ENCODE data around the gene VWF. TPM values are rescaled to one million over a fixed set of nuclear protein-coding genes. Genes with fewer than 3 reads are reported as not detected.

Gene VWF
- total and polyA plus RNA-seq, 2 of the 4 experiments (the other 2 are of a cell fraction): under 0.01 to 0.09 TPM

DNA sequence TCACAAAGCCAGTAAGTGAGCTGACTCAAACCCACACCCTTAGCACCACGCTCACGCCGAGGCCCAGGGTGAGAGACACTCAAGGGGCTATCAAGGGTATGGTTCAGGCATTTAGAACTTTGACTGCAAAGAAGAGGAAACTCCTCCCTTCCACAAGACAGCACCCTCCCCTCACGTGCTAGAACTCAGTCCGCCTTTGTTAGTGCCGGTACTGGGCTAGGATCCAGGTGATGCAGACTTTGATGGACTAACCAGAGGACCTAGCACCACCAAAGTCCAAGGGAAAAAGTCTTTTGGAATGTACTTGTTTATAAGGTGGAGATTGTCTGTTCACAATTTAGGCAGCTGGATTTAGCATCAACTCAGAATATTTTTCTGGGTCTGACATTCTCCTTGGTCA is 33.7 kb downstream of the VWF start:
- peak overlapping the region; percentile 71 for H2BK120ac ChIP-seq (ENCODE audit: low read depth, low read length)
- peak; percentile 90 for DNase-seq
- H2AK9ac ChIP-seq (replicated peaks; ENCODE audit: low read depth, low read length, poor library complexity): peak overlapping the region; percentile 17
- POLR2A ChIA-PET (ENCODE audit: unreplicated experiment): interaction anchor here (0.6 kb wide), 1 partner anchor 191 kb away, joined by 6 read pairs; no protein-coding TSS in a partner anchor
- peak overlapping the region; percentile 67; the same call in 1 of the 2 replicates for H2BK20ac ChIP-seq (ENCODE audit: low read depth, low read length)
- ATAC-seq (ENCODE audit: low read depth): peak; percentile 16
- H3K4ac ChIP-seq (ENCODE audit: low read depth, low read length): peak overlapping the region; percentile 76
- intact Hi-C loops (cut with micrococcal nuclease): no loop called here
- CTCF ChIA-PET: interaction anchor here (0.6 kb wide), 1 partner anchor 12 kb away, joined by 3 read pairs; no protein-coding TSS in a partner anchor
- no TSS peak for BruUV-seq (replicated peaks)
- dilution Hi-C loops (cut with HindIII; ENCODE audit: low sequenced_read_pairs, unreplicated experiment): no loop called here
- H3K4me1 ChIP-seq (ENCODE audit: control insufficient read depth, insufficient read depth, low read length): peaks cover 28% of the 10 kb centered on the region
- H3K36me3 ChIP-seq (ENCODE audit: control insufficient read depth, insufficient read depth, low read length): no peaks in the 10 kb centered on the region
- 72% methylated on average over 3 of the region's 6 CpGs; no CpG with 5 or more reads in 1 of the 2 experiments for WGBS, 2 experiments (ENCODE audit: extremely low coverage in 2 of 2, insufficient read length in 1 of 2)
- no peak overlapping the region for H3K4me3 ChIP-seq (ENCODE audit: insufficient read depth, low read depth, low read length)
- peak overlapping the region; percentile 33; the same call in 1 of the 2 replicates for H3K27ac ChIP-seq (ENCODE audit: insufficient read depth, low read length)
- H3K4me2 ChIP-seq (ENCODE audit: low read depth, low read length): no peak overlapping the region
- H3K9me1 ChIP-seq (ENCODE audit: insufficient read depth, low read length): peaks cover 38% of the 10 kb centered on the region
- peak overlapping the region in 1 of 2 experiments; percentile 45; a peak in 1 of 4 replicates for H4K8ac ChIP-seq (ENCODE audit: low read depth in 2 of 2, low read length in 2 of 2)
- no peak overlapping the region for H3K56ac ChIP-seq (ENCODE audit: extremely low read depth, insufficient read depth, low read length)
- H3K18ac ChIP-seq (ENCODE audit: low read depth, low read length): peak overlapping the region; percentile 30; the same call in 1 of the 2 replicates
- no peaks in the 10 kb centered on the region for H3K79me1 ChIP-seq (ENCODE audit: low read depth in 1 of 2, low read length in 2 of 2)
- peak overlapping the region; percentile 49; the same call in 2 of the 3 replicates for H2BK15ac ChIP-seq (ENCODE audit: low read depth, low read length)
- no peak overlapping the region for H2AFZ ChIP-seq (replicated peaks; ENCODE audit: low read length, poor library complexity)
- H3K14ac ChIP-seq (replicated peaks; ENCODE audit: low read depth, low read length): peak overlapping the region; percentile 48; the same call in 1 of the 2 replicates
- peak overlapping the region; percentile 14 for H4K91ac ChIP-seq (ENCODE audit: insufficient read depth, low read depth, low read length)
- TF ChIP-seq RCOR1 (IDR thresholded peaks at IDR 0.05; ENCODE audit: insufficient replicate concordance, low read length): no peak
- TF ChIP-seq FOS (IDR thresholded peaks at IDR 0.05; ENCODE audit: low read depth, low read length): no peak
- TF ChIP-seq MXI1 (IDR thresholded peaks at IDR 0.05; ENCODE audit: borderline replicate concordance, low read depth, low read length): no peak
- peak; percentile 95 for TF ChIP-seq BHLHE40 (IDR thresholded peaks at IDR 0.05; ENCODE audit: low read depth, low read length)
- TF ChIP-seq, protein P1, sequence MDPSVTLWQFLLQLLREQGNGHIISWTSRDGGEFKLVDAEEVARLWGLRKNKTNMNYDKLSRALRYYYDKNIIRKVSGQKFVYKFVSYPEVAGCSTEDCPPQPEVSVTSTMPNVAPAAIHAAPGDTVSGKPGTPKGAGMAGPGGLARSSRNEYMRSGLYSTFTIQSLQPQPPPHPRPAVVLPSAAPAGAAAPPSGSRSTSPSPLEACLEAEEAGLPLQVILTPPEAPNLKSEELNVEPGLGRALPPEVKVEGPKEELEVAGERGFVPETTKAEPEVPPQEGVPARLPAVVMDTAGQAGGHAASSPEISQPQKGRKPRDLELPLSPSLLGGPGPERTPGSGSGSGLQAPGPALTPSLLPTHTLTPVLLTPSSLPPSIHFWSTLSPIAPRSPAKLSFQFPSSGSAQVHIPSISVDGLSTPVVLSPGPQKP (IDR thresholded peaks at IDR 0.05; ENCODE audit: borderline replicate concordance, low read depth, low read length): no peak
- no peak for TF ChIP-seq POLR2A (IDR thresholded peaks at IDR 0.05; ENCODE audit: low read depth, low read length)
- no peaks in the 10 kb centered on the region for H4K20me1 ChIP-seq (ENCODE audit: insufficient read depth, low read length)
- peak overlapping the region; percentile 74 for H2AK5ac ChIP-seq (ENCODE audit: low read depth, low read length)
- no peaks in the 10 kb centered on the region for H3K9me3 ChIP-seq (ENCODE audit: control insufficient read depth, insufficient read depth, low read length)
- no peak overlapping the region for H4K5ac ChIP-seq (ENCODE audit: low read depth, low read length)
- no peak overlapping the region for H3K9ac ChIP-seq (ENCODE audit: low read depth, low read length)
- in situ Hi-C loops (cut with MboI; ENCODE audit: low sequenced_read_pairs): no loop called here
- H2BK5ac ChIP-seq (ENCODE audit: low read depth, low read length, poor library complexity, severe bottlenecking): no peak overlapping the region
- H3K23ac ChIP-seq (ENCODE audit: low read depth, low read length): peak overlapping the region; percentile 51
- no peaks in the 10 kb centered on the region for H3K27me3 ChIP-seq (ENCODE audit: control insufficient read depth, insufficient read depth, low read length)

All from IMR-90 (cell line).